Stimulated activated naive CD8-positive, alpha-beta T cell treated with anti-CD3 and anti-CD28 coated beads, Interleukin-15, Interleukin-2, amounts not matched to agents 100 U/mL and 50 U/mL, for 24 hours (primary cell): ENCODE measurements around the gene ATAD2B.

Experiments
- ATAC-seq: fragments of 150-1000 bp; cut with Tn5 transposase; one replicate; pipeline ENCODE4 v1.10.0; 2021
- DNase-seq: peaks from one replicate; pipeline ENCODE4 v3.0.0; 2021

ATAD2B gene

GRCh38 chr2:23912054-23912453 is 14.9 kb downstream of the ATAD2B start:
- ATAC-seq (no peak), DNase-seq (no peak)

GRCh38 chr2:23905155-23905554 is 21.8 kb downstream of the ATAD2B start:
- DNase-seq = no peak
- ATAC-seq = no peak

GRCh38 chr2:23904692-23905091 is 22.2 kb downstream of the ATAD2B start:
- no peak for DNase-seq
- ATAC-seq = no peak

GRCh38 chr2:23904215-23904614 is 22.7 kb downstream of the ATAD2B start:
- DNase-seq = no peak
- ATAC-seq = no peak

- no peak for ATAC-seq
- no peak for DNase-seq
Observed at GRCh38 chr2:23903034-23903433, 23.9 kb downstream of the ATAD2B start.

GRCh38 chr2:23901966-23902846 is 24.7 kb downstream of the ATAD2B start:
- DNase-seq (no peak), ATAC-seq (no peak)

- DNase-seq (no peak), ATAC-seq (no peak)
Observed at GRCh38 chr2:23900541-23901322, 26.2 kb downstream of the ATAD2B start.

GRCh38 chr2:23900133-23900532 is 26.8 kb downstream of the ATAD2B start:
- no peak for ATAC-seq
- DNase-seq = no peak

GRCh38 chr2:23871206-23871605 is 55.7 kb downstream of the ATAD2B start:
- no peak for ATAC-seq
- DNase-seq = no peak

- no peak for ATAC-seq
- no peak for DNase-seq
Observed at GRCh38 chr2:23867449-23867848, 59.5 kb downstream of the ATAD2B start.

- ATAC-seq (no peak), DNase-seq (no peak)
Observed at GRCh38 chr2:23862716-23863426, 64.1 kb downstream of the ATAD2B start.

GRCh38 chr2:23861952-23862351 is 65.0 kb downstream of the ATAD2B start:
- DNase-seq = no peak
- no peak for ATAC-seq

- ATAC-seq = no peak
- no peak for DNase-seq
Observed at GRCh38 chr2:23859983-23860382, 66.9 kb downstream of the ATAD2B start.

- DNase-seq (no peak), ATAC-seq (no peak)
Observed at GRCh38 chr2:23859234-23859633, 67.7 kb downstream of the ATAD2B start.

GRCh38 chr2:23850564-23851256 is 76.2 kb downstream of the ATAD2B start:
- no peak for DNase-seq
- ATAC-seq = no peak

- ATAC-seq = no peak
Observed at GRCh38 chr2:23844905-23845304, 82.0 kb downstream of the ATAD2B start.

GRCh38 chr2:23843051-23843976 is 83.6 kb downstream of the ATAD2B start:
- ATAC-seq = no peak
- no peak for DNase-seq

More at GRCh38 chr2:23844905-23845304, 82.0 kb downstream of the ATAD2B start:
- no peak for DNase-seq

- ATAC-seq (no peak), DNase-seq (no peak)
Observed at GRCh38 chr2:23839919-23840578, 86.9 kb downstream of the ATAD2B start.

GRCh38 chr2:23838996-23839395 is 87.9 kb downstream of the ATAD2B start:
- DNase-seq (no peak), ATAC-seq (no peak)

- no peak for ATAC-seq
- DNase-seq = no peak
Observed at GRCh38 chr2:23838581-23838980, 88.3 kb downstream of the ATAD2B start.
